DMS153 (cell line): ENCODE measurements around the gene SH2D3A.
"Not testable (repeated sequence)": the region's sequence is repeated elsewhere in the genome, so short reads cannot be mapped to it uniquely, and the experiment has no call there.

ENCODE experiments used
- DNase-seq: peaks from one replicate; lab custom pipeline; 2025; lab: John Stamatoyannopoulos, UW

Gene SH2D3A

DNA sequence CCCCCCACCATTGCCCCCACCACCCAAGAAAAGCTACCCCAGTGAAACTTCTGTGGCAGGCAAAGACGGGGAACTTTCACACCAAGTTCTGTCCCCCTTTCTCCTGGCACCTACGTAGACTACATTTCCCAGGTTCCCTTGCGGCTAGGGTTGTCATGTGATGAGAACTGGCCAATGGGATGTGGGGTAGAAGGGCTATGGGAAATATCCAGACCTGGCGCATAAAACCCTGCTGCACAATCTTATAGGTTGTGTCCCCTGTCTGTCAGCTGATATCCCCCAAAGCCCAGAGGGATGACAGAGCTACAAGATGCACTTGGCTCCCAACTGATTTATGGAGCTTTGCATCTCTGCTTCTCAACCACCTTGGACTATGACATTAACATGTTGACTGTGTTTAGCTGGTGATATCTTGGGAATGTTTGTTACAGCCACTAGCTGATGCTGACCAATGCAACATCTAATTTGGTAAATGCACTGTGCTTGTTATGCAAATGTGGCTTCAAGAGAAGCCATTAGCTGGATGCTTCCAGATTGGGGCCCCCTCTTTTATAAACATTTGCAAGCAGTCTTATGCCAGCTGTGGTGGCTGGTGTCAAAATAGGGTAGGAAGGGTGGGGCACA is 6.1 kb downstream of the SH2D3A start:
- DNase-seq = no peak

DNA sequence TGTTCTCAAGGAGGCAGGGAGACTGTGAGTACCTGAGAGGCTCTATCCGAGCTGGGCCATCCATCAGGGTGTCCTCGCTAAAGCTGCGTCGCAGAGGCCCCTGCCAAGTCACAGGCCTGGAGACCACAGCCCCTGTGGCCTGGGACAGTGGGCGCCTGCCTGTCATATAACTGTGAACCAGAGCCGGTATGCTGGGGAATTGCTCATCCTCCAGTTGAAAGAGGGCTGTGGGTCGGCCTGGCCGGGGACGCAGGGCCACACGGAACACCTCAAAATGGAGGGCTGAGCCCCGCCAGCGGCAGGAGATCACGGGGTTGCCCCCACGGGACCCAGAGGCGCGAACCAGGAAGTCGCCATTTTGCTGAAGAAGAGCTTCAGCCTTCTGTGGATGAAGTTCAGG is 6.6 kb downstream of the SH2D3A start:
- no peak for DNase-seq

DNA sequence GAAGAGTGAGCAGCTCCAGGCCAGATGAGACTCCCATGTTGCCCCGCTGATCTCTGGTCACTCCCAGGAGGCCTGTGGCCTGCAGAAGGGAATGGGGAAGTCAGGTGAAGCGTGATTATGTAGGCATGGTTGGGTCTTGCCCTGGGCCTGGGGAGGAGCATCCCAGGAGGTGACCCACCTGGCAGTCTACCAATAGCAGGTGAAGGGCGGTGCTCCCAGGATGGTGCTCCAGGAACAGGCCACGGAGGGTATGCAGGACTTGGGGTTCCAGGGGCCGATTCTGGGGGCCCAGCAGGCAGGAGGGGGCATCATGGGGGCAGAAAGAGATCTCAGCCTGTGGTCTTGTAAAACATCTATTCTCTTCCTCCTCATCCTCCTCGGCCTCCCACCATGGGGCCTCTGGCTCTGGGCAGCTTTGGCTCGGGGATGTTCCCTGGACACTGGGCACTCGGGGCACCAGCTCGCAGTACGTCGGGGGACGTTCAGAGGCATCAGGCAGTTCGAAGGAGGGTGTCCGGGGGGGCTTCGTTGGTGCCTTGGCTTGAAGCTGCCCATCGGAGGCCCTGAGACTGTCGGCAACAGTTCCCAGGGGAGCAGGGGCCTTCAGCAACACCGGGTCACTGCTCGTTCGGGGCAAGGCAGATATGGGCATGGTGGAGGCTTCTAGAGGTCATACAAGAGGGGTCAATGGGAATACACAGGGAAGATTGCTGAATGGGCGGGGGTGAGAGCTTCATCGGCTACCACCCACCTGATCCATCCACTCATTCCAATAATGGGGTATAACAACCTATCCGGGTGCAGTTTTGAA is 12.4 kb downstream of the SH2D3A start:
- no peak for DNase-seq

DNA sequence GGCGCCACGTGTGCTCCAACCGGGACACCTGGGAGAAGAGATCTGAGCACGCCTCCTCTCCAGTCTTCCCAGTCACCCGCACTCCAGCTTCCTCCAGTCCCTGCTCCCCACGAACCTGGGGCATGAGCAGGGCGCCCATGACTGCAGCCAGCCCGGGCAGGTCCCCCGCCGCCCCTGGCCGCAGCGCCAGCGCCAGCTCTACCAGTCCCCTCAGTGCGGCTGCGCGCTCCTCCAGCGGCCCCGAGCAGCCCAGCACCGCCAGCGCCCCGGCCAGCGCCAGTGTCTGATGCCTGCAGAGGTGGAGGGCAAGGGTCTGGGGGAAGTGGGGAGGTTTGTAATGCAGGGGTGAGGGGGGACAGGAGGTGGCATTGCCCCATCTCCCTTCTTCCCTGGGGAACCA is 13.1 kb downstream of the SH2D3A start:
- no peak for DNase-seq

DNA sequence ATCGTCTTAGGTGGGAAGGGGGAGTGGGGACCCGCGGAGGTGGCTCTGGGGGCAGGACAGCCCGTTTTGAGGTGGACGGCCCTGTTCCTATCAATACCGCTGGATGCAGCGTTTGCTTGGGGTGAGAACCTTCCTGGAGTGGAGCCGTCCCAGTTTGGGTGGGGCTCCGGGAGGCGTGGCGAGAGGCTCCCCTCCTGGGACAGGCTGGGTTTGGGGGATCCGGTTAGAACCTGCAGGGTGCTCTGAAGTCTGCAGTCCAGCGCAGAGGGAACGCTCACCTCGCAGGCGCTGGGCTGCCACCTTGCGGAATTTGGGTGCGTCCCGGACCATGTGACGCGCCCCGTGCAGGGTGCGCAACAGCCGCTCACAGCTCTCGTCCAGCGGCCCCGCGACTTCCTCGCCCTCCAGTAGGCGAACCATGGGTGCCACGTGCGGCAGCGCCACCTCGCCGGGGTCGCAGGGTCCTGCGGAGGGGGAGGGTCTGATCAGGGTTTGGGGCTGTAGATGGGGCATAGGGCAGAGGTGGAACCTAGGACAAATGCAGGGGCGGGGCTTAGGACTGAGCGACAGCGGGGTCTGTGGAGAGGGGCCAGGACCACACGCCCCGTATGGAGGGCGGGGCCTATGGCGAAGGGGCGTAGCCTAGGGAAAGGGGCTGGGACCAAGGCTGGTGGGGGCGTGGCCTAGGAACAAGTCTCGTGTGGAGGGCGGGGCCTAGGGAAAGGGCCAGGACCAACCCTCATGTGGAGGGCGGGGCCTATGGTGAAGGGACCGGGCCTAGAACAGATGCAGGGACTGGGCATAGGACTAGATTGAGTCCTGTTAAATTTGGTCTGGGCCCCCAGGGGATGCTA is 13.8 kb downstream of the SH2D3A start:
- no peak for DNase-seq

DNA sequence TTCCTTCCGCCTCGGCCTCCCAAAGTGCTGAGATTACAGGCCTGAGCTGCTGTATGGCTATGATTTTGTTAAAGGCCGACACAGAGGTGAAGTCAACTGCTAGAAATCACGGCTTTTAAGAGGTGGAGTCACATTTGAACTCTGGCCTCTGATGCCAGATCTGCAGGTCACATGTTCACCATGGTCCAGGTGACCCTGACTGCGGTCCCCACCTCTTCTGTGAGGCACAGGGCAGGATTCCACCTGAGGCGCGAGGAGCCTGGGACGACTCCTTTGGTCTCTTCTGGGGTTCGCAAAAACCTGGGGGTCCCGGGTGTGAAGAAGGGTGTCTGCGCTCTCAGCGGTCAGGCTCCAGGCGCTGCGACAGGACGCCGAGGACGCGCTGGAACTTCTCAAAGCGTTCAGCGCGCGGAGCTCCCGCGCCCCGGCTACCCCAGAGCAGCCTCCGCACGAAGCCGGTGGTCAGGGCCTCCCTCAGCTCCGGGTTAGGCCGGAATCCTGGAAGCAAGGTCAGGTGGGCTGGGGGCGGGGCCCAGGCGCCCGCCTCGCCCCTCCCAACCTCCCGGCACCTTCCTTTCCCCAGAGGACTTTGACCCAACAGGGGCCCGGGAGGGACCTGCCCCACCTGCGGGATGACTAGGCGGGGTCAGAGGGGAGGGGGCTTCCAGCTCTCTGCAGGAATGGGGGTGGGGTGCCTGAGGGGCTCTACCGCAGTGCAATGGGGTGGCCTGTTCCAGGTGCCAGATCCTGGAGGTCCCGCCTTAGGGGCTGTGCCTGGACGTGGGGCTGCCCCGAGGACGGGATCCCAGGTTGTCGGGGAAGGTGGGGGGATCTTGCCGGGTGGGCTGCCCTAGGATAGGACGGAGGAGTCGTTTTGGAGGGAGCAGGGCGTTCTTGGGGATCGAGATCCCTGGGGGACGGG is 14.7 kb downstream of the SH2D3A start:
- no peak for DNase-seq

DNA sequence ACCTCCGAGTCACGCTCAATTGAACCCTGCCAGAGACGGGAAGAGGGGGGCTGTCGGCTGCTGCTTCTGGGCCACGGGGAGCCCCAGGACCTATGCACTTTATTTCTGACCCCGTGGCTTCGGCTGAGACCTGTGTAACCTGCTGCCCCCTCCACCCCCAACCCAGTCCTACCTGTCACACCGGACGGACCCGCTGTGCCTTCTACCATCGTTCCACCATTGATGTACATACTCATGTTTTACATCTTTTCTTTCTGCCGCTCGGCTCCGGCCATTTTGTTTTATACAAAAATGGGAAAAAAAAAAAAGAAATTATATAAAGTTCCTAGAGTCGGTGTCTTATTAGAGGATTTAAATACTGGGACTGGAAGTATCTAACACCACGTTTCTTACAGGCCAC is 16.0 kb downstream of the SH2D3A start:
- DNase-seq = no peak

DNA sequence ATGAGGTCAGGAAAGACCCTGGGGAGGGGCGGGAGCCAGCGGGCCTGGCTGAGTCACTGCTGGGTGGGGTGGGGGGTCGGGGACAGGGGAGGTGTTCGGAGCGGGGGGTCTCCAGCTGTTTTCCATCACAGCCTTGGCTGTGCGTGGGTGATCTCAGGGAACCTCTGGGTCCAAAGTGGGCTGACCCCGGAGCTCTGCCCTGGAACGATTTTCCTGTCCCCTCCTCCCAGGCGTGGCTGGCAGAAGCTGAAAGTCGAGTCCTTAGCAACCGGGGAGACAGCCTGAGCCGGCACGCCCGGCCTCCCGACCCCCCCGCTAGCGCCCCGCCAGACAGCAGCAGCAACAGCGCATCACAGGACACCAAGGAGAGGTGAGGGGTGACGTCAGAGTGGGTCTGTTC is 17.2 kb downstream of the SH2D3A start:
- no peak for DNase-seq

DNA sequence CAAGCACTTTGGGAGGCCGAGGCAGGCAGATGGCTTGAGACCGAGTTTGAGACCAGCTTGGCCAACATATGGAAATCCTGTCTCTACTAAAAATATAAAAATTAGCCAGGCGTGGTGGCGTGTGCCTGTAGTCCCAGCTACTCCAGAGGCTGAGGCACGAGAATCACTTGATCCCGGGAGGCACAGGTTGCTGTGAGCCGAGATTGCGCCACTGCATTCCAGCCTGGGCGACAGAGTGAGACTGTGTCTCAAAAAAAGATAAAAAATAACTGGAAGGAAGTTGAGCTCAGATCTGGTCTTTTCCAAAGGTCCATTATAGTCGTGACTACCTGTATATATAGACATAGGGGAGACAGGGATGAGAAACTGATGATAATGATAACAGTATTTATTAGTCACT is 18.7 kb downstream of the SH2D3A start:
- DNase-seq = not testable (repeated sequence)

DNA sequence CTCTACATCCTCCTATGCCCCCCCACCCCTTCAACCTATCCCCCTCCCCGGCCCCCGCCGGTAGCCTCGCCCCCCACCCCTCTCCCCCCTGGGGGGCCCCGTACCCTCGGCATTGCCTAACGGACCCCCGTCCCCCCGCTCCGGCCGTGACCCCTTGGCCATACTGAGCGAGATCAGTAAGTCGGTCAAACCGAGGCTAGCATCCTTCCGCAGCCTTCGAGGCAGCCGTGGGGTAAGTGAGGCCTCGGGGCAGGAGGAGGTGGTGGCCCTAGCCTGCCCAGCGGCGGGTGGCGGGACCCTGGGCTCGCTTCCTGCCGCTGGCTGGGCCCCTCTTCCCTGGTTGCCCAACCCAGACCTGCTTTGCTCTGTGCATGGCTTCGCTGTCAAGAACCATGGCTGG is 21.3 kb downstream of the SH2D3A start:
- no peak for DNase-seq

DNA sequence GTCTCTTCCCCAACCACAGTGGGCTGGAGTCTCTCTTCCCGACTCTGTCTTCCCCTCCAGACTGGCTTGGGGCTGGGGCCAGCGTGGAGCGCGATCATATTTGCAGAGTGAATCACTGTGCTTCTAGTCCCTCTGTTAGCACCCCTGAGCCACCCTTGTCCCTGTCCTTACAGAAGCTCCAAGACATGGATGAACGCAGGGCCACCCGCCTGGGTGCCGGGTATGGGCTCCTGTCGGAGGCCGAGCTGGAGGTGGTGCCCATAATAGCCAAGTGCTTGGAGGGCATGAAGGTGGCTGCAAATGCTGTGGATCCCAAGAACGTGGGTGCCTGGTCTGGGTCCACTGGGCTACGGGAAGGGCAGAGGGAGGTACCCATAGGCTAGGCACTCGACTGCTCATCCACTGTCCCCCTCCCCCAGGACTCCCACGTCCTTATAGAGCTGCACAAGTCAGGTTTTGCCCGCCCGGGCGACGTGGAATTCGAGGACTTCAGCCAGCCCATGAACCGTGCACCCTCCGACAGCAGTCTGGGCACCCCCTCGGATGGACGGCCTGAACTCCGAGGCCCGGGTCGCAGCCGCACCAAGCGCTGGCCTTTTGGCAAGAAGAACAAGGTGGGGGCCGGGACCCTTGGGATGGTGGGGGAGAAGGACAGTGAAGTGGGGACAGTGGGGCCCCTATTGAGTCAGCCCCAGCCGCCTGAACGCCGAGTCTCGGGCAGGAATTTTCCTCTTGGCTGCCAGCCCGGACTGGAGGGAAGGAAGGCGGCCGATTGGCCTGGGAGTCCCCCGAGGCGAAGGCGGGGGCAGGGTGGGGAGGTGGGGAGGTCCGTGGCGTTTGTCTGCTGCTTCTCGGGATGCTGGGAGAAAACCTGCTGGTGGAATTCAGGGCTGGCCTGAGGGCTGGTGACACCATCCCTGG is 22.6 kb downstream of the SH2D3A start:
- peak; percentile 29 for DNase-seq

DNA sequence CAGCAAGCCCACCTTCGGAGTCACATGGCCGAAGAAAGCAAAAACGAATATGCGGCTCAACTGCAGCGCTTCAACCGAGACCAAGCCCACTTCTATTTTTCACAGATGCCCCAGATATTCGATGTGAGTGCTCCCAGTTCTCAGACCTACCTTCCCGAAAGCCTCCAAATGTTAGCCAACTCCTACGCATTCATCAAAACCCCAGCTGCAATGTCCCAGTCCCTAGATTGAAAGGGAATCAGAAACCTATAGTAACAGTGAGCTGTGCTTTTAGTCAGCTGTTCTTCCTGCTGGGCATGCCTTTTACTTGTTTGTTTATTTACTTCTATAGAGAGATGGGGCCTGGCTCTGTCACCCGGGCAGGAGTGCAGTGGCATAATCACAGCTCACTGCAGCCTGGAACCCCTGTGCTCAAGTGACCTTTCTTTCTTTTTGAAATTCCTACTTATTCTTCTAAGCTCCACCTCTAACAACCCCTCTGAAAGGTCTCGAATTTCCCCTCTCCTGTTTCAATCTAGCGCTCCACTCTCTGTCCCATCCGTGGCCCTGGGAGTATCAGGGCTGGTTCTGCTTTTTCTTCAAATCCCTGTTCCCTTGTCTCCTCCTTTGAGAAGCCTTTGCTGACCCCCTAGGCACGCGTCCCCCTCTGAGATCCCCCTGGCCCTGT is 23.4 kb downstream of the SH2D3A start:
- no peak for DNase-seq

DNA sequence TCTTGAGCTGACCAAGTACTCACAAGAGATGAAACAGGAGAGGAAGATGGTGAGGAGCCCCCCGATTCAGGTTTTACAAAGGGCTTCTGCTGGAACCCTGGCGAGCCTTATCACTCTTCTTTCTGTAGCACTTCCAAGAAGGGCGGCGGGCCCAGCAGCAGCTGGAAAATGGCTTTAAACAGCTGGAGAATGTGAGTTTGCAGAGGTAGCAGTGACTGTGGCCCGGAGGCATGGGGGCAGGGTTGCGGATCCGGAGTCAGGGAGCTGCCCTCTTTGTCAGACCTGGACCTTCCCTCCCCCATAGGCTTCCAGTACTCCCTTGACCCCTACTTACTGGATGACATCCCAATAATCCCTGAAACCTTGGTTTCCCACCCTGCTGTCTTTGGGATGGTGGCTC is 24.2 kb downstream of the SH2D3A start:
- DNase-seq = no peak

DNA sequence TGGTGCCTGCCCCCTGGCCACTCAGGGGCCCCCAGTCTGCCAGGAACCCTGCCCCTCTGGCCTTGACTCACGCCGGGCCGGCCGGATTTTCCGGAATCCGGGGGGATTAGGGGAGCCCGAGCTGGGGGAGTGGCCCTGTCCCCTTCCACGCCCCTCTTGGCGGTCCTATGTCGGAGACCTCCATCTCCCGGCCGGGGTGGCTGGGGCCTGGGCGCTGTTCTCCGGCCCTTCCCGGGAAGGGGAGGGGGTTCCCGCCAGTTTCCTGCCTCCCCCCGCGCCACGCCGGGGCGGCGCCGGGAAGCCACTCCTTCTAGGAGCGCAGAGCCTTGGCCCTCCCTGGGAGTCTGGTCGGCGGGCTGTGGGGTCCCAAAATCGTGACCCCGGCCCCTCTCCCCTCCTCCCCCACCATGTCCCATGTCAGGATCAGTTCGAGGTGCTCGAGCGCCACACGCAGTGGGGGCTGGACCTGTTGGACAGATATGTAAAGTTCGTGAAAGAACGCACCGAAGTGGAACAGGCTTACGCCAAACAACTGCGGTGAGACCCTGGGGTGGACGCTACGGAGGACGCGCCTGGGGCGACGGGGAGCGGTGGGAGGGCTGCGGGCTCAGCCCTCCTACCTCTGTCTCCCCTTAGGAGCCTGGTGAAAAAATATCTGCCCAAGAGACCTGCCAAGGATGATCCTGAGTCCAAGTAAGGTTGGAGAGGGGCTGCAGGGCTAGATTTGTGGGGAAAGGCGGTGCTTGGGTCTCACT is 26.5 kb downstream of the SH2D3A start:
- peak; percentile 13 for DNase-seq

DNA sequence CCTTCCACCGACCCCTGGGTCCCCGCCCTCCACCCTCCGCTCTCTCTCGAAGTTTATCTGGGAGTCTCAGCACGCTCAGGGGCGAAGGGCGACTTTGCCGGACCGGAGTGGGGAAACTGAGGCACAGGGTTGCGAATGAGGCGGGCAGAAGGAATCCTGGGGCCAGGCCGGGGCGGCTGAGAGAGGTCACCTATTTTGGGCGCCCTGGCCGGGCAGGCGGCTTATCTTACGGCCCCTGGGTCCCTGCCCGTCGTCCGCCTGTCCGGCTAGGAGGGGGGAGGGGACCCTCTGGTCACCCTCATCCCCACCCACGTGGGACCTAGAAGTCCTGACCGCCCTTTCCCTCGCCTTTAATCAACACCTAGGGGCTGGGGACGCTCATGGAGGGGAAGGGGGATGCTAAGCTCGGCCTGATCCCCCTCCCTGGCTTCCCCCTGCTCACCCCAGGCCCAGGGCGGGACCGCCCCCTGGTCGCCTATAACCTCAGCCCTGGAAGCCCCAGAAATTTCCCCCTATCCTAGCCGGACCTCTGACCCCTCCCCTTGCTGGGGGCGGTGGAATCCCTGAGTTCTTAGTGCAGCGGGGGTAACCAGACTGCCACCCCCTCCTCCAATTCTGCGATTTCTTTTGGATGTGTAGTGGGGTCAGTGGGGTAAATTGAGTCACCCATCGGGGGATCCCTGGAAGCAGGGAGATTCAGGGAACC is 27.2 kb downstream of the SH2D3A start:
- DNase-seq = no peak

DNA sequence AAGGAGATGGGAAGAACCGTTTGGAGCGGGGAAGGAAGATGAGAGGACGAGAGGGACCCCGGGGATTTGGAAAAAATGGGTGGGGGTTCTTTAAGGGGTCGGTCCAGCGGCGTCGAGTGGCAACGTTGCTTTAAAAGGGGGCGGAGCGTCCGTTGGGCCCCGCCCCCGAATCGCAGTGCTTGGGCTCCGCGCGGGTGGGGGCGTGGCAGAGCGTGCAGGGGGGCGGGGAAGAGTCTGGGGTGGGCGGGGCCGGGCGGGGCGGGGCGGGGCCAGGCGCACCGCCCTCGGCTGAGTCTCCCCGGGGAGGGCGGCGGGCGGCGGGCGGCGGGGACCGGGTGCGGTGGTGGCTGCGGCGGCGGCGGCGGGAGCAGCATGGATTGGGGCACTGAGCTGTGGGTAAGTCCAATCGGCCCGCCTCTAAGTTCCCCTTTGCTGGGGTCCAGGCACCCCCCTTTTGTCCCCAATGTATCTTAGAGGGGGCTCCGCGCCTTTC is 27.8 kb downstream of the SH2D3A start, which contains the start of gene TRIP10:
TSS of gene TRIP10 (plus strand) at position 291 of the 493 bp plus-strand sequence. CDS start at position 373, 82 bp downstream.
- peak; percentile 25 for DNase-seq

DNA sequence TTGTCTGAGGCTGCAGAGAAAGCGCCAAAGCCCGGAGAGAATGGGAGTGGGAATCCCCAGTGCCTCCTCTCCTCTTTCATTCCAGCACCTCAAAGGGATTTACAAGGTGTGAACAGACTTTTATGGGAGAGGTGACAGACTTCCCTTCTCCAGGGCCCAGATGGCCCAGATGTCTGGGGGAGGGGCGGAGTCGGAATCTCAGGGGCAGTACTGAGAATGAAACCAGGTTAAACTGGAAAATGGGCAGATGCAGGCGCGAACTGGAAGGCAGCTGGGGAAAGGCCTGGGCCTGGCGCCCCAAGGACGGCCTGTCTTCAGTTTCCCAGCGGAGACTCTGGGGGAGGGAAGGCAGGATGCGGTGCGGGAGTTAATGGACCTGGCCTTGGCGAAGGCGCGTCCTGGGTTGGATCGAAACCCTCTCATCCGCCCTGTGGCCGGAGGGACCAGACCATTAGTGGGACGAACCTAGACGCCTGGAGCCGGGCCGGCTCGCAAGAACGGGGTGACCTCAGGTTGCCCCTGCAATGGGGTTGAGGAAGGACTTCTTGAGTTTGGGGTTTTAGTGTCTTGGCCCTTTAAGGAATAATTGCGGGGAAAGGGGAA is 28.3 kb downstream of the SH2D3A start:
- DNase-seq = no peak
